Tibial nerve (tissue), 4 donors: ENCODE measurements around the gene F5. TPM values are rescaled to one million over a fixed set of nuclear protein-coding genes. Genes with fewer than 3 reads are reported as not detected.

ENCODE experiments used
- DNase-seq, 2 donors: peaks; one replicate each; pipeline ENCODE4 v3.0.0-alpha.2; 2019; ENCODE audit warnings: low spot score in 2 of 2
- H3K27ac ChIP-seq, 4 donors: fragments of 200-600 bp; sonication (generic) in 3 of 4; one replicate each; pipeline ENCODE4 v1.5.1; 2017 to 2019; ENCODE audit warnings: mild to moderate bottlenecking in 1 of 4
- H3K27me3 ChIP-seq, 2 donors: fragments of 200-600 bp; sonication (generic) in 1 of 2; one replicate each; pipeline versions ENCODE4 v1.5.1 to v1.6.0; 2017 to 2019
- H3K36me3 ChIP-seq, 3 donors: fragments of 200-600 bp; sonication (generic); one replicate each; pipeline ENCODE4 v1.5.1; 2018 to 2019
- H3K4me1 ChIP-seq, 4 donors: fragments of 200-600 bp; sonication (generic) in 3 of 4; one replicate each; pipeline ENCODE4 v1.5.1; 2017 to 2019
- H3K4me3 ChIP-seq, 4 donors: fragments of 200-600 bp; sonication (generic) in 3 of 4; one replicate each; pipeline ENCODE4 v1.5.1; 2017 to 2019; ENCODE audit warnings: mild to moderate bottlenecking in 1 of 4, moderate library complexity in 1 of 4
- H3K9me3 ChIP-seq, 4 donors: fragments of 200-600 bp; sonication (generic) in 3 of 4; one replicate each; pipeline ENCODE4 v1.5.1; 2017 to 2019
- EP300 ChIP-seq, 2 donors: sonication (generic); formaldehyde crosslinking; IDR thresholded peaks; one replicate each; pipeline ENCODE4 v1.6.1; 2017; ENCODE audit warnings: antibody characterized with exemption in 2 of 2, mild to moderate bottlenecking in 1 of 2
- POLR2A ChIP-seq, 2 donors: fragments of 450-650 bp; IDR thresholded peaks; one replicate each; pipeline ENCODE4 v1.6.1; 2017; ENCODE audit warnings: antibody characterized with exemption in 2 of 2, mild to moderate bottlenecking in 2 of 2, moderate library complexity in 2 of 2
- WGBS, 2 donors: methylation state at CpG; one replicate each; pipeline ENCODE4 v1.1.5; 2018; 5-methylcytosine and 5-hydroxymethylcytosine counted together
- total RNA-seq, 4 donors: library from RNA; depleted of rRNA; stranded (reverse); fragments of >200 nt; gene quantifications; one replicate each; pipeline ENCODE4 v1.1.0, GENCODE V29; 2016
- TF ChIP-seq, protein P1 (sequence below), 5 experiments: fragments of 200-600 bp in 3 of 5; fragments of 450-650 bp in 2 of 5; sonication (generic) in 3 of 5; IDR thresholded peaks; one replicate each; pipeline ENCODE4 v1.5.1; 2016 to 2019; ENCODE audit warnings: antibody characterized with exemption in 5 of 5, mild to moderate bottlenecking in 3 of 5, moderate library complexity in 2 of 5

The F5 gene
- total RNA-seq = under 1 TPM in 3 of 4 donors, not detected in 1; 0.42 to 0.98 (median 0.60) TPM

DNA sequence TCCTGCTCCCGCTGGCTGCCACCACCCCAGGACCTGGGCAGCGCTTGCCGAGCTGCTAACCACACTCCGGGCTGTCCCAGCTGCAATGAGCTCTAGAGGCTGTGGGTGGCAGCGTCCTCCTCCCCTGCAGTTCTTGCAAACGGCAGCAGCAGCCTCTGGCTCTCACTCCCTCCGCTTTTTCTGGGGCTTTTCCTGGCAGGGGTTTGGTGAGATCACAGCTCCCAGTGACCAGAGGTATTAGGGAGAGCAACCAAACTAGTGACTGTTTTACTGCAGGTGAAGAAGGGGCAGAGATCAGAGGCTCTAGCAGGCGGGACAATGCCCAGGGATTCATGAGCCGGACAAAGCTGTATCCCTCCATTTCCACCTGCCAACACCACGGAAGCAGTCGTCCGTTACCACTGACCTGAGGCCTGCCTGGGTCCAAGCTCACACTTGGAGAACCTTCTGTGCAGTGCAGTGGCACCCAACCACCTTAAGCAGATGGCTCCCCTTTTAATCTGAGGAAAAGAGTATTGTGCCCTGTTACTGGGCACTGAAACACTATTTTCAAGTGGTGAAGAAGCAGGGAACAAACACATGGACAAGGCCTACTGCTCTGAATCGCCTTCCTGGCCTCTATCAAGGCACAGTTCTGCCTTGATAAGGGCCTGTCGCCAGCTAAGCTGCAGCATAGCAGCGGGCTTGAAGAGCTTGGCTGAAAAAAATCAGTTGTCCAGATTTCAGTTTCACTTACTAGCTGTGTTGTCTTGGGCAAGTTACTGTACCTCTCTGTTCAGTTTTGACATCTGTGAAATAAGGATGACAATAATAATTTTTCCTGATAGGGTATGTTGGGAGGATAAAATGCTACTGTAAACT is at the start of gene F5:
Gene F5 (minus strand): TSS at position 87 of the 861 bp plus-strand sequence. CDS start 95 bp downstream, outside the sequence.
- no peak for TF ChIP-seq POLR2A (IDR thresholded peaks at IDR 0.05)
- TF ChIP-seq, protein P1, sequence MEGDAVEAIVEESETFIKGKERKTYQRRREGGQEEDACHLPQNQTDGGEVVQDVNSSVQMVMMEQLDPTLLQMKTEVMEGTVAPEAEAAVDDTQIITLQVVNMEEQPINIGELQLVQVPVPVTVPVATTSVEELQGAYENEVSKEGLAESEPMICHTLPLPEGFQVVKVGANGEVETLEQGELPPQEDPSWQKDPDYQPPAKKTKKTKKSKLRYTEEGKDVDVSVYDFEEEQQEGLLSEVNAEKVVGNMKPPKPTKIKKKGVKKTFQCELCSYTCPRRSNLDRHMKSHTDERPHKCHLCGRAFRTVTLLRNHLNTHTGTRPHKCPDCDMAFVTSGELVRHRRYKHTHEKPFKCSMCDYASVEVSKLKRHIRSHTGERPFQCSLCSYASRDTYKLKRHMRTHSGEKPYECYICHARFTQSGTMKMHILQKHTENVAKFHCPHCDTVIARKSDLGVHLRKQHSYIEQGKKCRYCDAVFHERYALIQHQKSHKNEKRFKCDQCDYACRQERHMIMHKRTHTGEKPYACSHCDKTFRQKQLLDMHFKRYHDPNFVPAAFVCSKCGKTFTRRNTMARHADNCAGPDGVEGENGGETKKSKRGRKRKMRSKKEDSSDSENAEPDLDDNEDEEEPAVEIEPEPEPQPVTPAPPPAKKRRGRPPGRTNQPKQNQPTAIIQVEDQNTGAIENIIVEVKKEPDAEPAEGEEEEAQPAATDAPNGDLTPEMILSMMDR (IDR thresholded peaks at IDR 0.05) = peak; percentile 21 to 64 (median 45)
- TF ChIP-seq EP300 (IDR thresholded peaks at IDR 0.05) = no peak
- H3K27me3 ChIP-seq = peaks cover 0 to 15% of the 10 kb centered on the region in 2 donors
- H3K27ac ChIP-seq = no peak within 1 kb of the TSS
- peak; percentile 25 to 39 for DNase-seq
- peak within 1 kb of the TSS in 1 of 4 donors; percentile 21 for H3K4me3 ChIP-seq
- no peaks in the 10 kb centered on the region for H3K9me3 ChIP-seq
- peaks cover 0 to 14% (median 6%) of the 10 kb centered on the region in 4 donors for H3K4me1 ChIP-seq
- no peaks in the 10 kb centered on the region for H3K36me3 ChIP-seq
- WGBS, 2 donors = 30 to 38% methylated on average over 13 to 15 of the region's 15 CpGs

DNA sequence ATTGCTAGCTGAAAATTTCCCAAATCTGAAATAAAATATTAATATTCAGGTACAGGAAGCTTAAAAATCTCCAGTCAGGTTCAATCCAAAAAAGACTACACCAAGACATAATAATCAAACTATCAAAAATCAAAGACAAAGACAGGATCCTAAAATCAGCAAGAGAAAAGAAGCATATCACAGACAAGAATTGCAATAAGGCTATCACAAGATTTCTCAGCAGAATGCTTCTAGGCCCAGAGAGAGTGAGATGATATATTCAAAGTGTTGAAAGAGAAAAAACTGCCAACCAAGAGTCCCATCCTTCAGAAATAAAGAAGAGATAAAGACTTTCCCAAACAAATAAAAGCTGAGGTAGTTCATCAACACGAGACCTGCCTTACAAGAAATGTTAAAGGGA is 48.6 kb upstream of the F5 start:
- Histone ChIP-seq H3K27ac (no peak overlapping the region), H3K36me3 (no peaks in the 10 kb centered on the region), H3K4me1 (no peaks in the 10 kb centered on the region), H3K4me3 (no peak overlapping the region), H3K27me3 (no peaks in the 10 kb centered on the region), H3K9me3 (peaks cover 0 to 29% (median 10%) of the 10 kb centered on the region in 4 donors)
- no peak for DNase-seq
- WGBS, 2 donors = 71 to 87% methylated on average over 1 of the region's 1 CpG
- TF ChIP-seq EP300 (IDR thresholded peaks at IDR 0.05) = no peak
- TF ChIP-seq POLR2A (IDR thresholded peaks at IDR 0.05) = no peak
- TF ChIP-seq, protein P1 (IDR thresholded peaks at IDR 0.05) = no peak

DNA sequence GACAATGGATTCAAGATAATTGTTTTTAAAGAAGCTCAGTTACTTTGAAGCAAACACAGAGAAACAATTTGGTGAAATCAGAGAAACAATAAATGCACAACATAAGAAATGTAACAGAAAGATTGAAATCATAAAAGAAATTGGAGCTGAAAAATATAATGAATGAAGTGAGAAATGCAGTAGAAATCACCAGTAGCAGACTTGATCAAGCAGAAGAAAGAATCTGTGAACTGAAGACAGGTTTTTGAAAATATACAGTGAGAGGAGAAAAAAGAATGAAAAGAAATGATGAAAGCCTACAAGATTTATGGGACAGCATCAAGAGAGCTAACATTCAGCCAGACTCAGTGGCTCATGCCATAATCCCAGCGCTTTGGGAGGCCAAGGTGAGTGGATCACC is 47.9 kb upstream of the F5 start:
- no peak overlapping the region for H3K27ac ChIP-seq
- no peak overlapping the region for H3K4me3 ChIP-seq
- TF ChIP-seq EP300 (IDR thresholded peaks at IDR 0.05) (no peak), POLR2A (IDR thresholded peaks at IDR 0.05) (no peak)
- TF ChIP-seq, protein P1 (IDR thresholded peaks at IDR 0.05) = no peak
- H3K27me3 ChIP-seq = no peaks in the 10 kb centered on the region
- no peaks in the 10 kb centered on the region for H3K4me1 ChIP-seq
- no peak for DNase-seq
- 70 to 100% methylated on average over 1 of the region's 1 CpG for WGBS, 2 donors
- H3K36me3 ChIP-seq = no peaks in the 10 kb centered on the region
- peaks cover 0 to 29% (median 10%) of the 10 kb centered on the region in 4 donors for H3K9me3 ChIP-seq

DNA sequence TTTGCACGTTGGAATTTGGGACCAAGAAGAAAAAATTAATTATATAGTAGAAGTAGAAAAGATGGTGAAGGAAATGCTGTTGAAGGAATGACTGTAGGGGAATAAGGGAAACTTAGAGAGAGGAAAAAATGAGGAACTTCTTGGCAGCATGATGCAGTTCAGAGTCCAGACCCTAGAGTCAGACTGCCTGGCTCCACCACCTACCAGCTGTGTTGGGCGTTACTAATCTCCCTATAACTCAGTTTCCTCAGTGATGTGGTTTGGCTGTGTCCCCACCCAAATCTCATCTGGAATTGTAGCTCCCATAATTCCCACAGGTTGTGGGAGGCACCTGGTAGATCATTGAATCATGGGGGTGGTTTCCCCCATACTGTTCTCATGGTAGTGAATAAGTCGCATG is 45.0 kb upstream of the F5 start:
- Histone ChIP-seq H3K36me3 (no peaks in the 10 kb centered on the region), H3K4me1 (no peaks in the 10 kb centered on the region), H3K9me3 (peaks cover 0 to 29% (median 10%) of the 10 kb centered on the region in 4 donors), H3K4me3 (no peak overlapping the region), H3K27ac (no peak overlapping the region), H3K27me3 (no peaks in the 10 kb centered on the region)
- no peak for DNase-seq
- WGBS, 2 donors = 82 to 86% methylated on average over 3 of the region's 3 CpGs
- TF ChIP-seq POLR2A (IDR thresholded peaks at IDR 0.05) = no peak
- no peak for TF ChIP-seq EP300 (IDR thresholded peaks at IDR 0.05)
- TF ChIP-seq, protein P1 (IDR thresholded peaks at IDR 0.05) = no peak

DNA sequence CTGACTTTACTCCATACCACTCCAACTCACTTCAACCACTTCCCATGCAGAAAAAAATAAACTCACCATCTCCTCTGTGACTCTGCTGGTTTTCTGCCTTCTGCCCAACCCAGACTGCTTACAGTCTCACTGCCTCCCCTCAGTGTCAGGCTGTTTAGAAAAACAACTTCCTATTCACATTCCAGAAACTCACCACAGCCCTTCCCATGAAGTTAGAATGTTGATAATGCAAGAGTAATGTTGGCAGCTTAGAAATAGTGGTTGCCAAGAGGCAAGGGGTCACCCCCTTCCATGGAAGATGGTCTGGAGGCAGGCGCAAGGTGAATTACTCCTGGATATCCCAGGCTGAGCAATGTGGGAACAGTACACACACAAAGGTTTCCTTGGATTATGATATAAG is 43.7 kb upstream of the F5 start, which contains the start of gene SELP:
Gene SELP (minus strand): TSS at position 119 of the 400 bp plus-strand sequence. CDS start 50 bp downstream, at position 69.
- H3K27ac ChIP-seq = peak within 1 kb of the TSS in 2 of 4 donors; percentile 42 to 55
- peaks cover 0 to 22% (median 7%) of the 10 kb centered on the region in 4 donors for H3K9me3 ChIP-seq
- TF ChIP-seq EP300 (IDR thresholded peaks at IDR 0.05) = peak in 1 of 2 donors; percentile 17
- no peak for TF ChIP-seq POLR2A (IDR thresholded peaks at IDR 0.05)

More for the DNA sequence above, 43.7 kb upstream of the F5 start, which contains the start of gene SELP:
- Histone ChIP-seq H3K4me1 (no peaks in the 10 kb centered on the region), H3K36me3 (no peaks in the 10 kb centered on the region), H3K27me3 (no peaks in the 10 kb centered on the region), H3K4me3 (no peak within 1 kb of the TSS)
- DNase-seq = no peak
- 68 to 79% methylated on average over 1 of the region's 1 CpG for WGBS, 2 donors
